Limb (tissue), 2 donors: Measurements from ENCODE around the gene PRDM15.

ENCODE experiments used
- DNase-seq, 2 donors: peaks; one replicate each; pipeline ENCODE4 v3.0.0-alpha.2; 2016; ENCODE audit errors: extremely low spot score in 2 of 2

PRDM15 gene

DNA sequence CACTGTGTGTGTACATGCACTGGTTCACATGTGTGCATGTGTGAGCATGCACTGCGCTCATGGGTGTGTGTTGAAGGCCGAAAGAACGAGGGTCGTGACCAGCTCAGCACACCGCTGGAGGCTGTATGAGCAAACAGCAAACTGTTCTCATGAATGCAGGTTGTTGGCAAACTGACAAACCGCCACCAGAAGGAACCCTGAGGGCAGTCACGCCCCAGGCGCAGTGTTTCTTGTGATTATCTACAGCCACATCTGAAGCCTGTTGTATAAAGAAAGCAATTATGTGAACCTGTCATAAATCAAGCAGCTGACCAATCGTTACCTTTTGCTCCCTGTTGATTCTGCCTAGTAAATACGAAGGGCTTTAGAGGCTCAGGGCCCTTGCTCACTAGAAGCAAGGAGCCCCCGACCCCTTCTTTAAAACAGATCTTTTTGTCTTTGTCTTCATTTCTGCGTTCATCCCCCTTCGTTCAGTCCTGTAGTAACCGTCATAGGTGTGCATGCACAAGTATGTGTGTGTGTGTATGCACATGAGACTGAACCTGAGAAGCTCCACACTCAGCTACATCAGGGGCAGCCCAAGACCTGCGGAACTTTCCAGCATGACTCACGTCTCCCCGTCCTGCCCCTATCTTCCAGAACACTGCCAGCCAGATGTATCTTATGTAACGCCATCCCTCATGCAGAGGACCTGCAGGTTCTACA, 95.5 kb downstream of the PRDM15 start:
- no peak for DNase-seq

DNA sequence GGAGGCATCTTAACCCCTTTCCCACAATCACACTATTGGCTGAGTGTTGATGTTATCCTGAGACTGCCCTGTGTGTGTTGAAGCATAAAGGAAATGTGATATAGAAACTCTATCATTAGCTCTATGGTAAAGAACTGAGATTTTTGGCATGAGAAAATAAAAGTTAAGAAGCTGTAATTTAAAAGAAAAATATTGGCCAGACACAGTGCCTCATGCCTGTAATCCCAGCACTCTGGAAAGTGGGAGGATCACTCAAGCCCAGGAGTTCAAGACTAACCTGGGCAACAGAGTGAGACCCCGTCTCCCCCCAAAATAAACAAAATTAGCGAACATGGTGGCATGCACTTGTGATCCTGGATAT, 98.1 kb downstream of the PRDM15 start:
- DNase-seq = no peak

DNA sequence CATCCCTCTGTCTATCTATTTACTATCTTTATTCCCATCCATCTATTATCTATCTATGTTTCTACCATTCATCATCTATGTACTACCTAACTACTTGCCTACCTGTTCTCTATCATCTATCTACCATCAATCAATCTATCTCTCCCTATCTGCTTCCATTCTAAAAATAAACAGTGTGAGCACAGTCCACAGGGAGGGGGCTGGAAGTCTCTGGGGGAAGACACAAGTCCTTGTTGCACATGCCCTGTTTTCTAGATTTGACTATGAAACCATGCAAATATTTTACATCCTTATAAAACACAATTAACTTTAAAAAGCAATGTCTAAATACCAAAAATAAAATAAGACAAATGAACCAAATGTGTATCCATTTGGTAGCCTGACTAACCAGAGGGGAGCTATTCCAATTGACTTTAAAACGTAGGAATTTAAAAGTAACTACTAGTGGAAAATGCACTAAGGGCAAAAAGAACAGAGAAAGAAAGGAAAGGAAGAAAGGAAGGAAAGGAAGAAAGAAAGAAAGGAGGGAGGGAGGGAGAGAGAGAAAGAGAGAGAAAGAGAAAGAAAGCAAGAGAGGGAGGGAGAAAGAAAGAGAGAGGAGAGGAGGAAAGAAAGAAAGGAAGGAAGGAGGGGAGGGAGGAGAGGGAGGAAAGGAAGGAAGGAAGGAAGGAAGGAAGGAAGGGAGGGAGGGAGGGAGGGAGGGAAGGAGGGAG, 98.7 kb downstream of the PRDM15 start:
- DNase-seq = no peak

DNA sequence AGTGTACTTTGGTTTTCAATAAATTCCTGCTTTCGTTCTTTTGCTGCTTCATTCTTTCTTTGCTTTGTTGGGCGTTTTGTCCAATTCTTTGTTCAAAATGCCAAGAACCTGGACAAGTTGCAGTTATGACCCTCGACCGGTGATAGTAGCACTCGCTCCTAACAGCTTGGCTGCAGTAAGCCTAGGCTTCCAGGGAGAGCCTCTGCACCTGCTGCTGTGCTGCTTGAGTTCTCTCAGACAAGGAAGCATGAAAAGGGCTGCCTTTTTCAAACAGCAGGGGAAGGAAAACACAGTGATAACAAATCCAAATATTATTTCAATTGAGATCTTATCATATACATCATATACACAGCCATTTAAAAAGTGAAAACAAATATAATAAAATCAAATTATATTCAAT, 99.5 kb downstream of the PRDM15 start:
- no peak for DNase-seq

DNA sequence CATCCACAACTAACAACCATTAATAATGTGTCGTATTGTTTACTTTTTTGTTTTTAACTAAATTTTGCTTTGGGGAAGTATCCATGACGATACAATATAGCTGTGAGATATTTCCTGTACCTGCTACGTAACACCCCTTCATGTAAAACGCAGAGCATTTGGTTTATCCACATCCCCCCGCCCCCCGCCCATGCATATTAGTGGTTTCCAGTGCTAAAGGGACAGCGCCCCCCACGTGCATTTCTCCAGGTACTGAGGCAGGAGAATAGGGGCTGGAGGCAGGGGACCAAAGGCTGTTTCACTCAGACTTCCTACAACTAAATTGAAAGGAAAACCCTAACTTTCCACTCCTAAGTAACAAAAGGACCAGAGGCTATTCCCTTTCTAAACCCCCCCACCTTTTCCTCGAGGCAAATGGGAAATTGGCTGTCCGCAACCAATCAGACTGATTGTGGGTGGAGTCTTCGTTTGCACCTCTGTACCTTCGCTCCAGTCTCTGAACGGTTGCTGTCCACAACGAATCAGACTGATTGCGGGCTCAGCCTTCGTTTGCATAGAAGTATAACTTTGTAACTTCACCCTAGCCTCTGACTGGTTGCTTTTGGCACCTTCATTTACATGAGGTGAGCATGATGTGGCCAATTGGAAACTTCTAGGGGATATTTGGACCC, 100.1 kb downstream of the PRDM15 start:
- DNase-seq = no peak

DNA sequence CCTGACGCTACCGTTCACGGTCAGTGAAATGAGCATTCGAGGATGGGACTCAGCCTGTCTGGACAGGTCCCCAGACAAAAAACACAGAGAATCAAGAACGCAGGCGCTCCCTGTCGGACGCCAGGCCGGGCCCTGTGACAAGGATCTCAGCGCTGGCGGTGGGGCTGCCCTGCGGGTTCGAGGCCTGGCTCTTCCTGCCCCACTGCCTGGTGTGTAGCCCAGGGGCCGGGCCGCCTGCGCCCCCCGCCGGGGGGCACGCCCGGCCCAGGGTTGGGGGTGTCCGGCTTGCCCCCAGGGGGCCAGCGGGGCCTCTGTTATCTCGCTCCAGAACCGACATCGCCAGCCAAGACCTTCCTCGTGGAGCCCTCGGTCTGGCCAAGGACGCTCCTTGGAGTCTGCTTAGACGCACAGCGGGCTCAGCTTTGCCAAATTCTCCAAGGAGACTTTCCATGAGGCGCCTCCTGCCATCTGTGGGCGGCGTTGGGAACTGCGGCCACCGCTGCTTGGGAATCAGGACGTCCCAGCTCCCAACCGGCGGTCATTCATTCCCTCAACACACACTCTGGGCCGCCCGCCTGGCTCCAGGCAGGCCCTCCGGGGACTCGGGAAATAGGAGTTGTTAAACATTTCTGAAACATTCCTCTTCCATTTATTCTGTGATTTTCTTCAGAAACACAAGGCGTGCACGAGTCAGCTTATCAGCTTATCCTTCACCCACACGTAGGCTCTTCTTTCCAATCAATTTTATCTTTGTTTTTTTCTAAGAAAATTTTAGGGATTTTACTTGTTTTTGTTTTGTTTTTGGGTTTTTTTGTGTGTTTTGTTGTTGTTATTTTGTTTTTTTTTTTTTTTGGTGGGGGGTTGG, 101.0 kb downstream of the PRDM15 start:
- DNase-seq = peak; percentile 85 to 90

DNA sequence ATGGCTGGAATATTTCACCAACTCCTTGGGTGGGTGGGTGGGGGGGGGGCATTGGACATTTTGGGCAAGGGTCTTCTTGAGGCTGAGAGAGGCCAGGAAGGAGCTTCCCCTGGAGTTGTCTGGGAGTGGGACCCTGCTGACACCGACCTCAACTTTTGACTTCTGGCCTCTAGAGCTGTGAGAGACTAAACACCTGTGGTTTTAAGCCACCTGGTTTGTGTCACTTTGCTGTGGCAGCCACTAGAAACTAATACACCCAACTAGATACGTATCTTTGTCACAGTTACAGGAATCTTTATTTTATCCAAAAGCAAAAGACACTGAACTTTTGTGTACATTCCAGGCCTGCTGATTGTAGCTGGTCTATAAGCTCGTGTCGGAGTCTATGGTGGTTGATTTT, 102.4 kb downstream of the PRDM15 start:
- no peak for DNase-seq

DNA sequence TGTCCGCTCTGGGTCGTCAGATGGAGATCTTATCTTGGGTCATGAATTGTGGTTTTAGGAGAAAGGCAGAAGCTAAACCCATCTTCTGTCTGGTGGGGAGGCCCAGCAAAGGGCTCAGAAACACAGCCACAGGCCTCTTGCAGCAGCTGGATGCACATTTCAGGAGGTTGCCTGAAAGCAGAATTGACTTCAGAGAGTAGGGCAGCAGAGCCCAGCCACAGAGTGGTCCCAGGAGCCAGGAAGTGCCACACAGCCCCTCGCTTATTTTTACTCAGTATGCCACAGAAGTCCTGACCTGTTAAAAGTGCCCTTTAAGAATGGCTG, 104.0 kb downstream of the PRDM15 start:
- DNase-seq = no peak

DNA sequence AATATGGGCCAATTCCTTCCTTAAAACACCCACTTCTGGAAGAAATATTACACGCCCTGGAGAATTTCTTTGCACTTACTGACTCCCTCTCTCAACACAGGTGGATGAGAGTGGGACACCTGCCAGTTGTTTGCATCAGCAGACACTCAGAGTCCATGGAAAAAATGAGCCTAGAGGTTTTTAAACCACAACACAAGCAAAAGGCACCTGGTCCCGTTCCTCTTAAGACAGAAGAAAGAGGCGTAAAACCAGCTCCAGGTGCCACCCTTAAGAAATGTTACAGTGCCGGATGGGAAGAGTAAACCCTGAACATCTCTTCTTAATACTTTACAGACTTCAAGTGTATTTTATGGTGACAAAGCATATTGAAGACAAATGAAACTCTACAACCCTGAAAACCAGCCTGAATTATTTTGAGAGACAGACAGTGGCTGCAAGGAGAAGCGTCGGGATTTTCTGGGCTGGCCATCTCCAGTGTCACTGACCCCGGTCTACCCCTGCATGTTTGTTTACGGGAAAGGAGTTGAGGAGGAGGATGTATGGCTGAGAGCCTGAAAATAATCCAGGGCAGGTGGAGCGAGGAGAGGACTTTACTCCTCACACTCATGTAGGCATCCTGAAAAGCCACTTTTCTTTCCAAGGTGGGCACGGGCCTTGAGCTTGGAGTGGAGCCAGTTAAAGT, 104.5 kb downstream of the PRDM15 start:
- no peak for DNase-seq

DNA sequence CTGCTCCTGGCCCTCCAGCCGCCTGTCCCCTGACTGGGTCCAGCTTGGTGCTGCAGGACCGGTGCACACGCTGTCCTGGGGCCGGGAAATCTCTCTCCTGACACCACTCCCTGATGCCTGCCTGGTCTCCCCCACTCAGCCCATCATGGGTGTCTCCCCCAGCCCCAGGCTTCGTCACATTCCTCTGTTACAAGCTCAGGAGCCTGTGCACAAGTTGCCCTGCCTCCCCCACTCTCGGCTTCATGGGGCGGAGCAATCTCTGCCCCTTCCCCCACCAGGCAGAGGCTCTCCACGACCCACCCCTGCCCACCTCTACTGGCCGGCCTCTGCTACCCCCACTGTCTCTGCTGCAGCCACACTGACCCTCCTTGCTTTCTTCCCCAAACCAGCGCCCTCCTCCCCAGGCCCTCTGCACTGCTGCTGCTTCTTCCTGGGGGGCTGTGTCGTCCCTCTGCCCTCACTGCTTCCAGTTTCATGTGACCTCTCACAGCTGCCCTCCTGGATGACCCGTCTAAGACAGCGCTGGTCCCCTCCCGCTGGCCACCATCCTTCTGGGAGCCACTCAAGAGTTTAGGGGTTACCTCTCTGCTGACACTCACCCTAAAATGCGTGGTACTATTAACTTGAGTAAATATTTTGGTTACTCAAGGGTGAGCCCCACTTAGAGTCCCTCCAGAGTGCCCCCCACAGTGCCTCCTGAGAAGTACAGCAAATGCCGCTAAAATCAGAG, 106.6 kb downstream of the PRDM15 start:
- no peak for DNase-seq

DNA sequence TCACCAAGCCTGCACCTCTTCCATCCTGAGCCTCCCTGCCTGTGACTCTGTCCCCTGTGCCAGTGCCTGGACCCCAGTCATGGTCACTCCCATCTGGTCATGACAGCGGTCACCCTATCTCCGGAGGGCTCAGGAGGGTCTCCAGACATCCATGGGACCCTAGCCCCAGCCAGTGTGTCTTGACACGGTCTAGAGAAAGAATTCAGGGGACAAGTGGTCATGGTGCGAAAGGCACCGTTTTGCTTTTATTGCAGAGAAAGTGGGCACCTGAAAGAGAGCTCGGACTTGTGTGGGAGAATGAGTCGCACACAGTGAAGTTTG, 107.6 kb downstream of the PRDM15 start:
- DNase-seq = no peak

DNA sequence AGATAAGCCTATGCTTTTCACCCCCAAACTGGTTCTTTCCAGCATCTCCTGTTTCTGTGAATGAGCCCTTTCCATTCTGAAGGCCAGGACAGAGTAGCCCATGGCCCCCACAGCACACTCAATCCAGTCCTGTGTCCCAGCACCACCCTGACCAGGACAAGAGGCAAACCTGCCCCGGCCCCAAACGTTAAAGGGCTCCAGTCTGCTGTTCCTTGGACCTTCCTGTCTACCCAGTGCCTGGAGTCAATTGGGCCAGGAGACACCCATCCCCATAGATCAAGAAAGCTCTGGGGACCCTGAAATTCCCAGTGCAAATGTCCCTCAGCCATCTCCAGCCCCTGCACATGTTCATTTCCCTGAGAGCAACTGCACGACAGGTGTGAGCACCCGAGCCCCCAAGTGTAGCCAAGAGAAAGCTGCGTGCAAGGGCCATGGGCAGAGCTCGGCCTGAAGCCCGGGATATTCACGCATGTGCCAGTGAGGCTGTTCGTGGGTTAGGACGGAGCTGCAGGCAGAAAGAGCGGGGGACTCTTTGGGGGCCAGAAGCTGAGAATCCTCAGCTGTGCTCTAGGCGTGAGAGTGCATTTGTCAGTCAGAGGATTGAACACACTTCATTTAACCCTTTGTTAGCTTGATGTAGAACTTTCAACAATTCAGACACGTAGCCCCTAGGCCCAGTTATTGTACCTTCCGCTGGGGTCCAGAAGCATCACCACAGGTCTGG, 108.1 kb downstream of the PRDM15 start:
- peak in 1 of 2 donors; percentile 22 for DNase-seq

DNA sequence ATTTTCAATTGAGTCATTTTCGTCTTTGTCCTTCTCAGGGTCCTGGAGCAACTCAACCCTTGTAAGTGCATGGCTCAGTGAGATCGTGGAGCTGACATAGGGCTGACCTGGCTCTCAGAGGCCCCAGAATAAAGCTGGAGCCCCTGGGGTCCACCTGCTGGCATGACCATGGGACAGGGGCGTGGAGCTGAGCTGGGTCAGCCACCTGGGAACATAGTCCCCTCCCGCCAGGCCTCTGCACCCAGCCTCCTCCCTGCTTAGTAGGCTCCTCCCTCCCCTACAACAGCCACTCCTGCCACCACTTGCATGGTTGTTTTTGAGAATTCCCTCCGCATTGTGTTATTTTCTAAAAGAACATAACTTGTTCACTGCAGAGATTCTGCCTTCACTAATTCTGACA, 109.2 kb downstream of the PRDM15 start:
- no peak for DNase-seq

DNA sequence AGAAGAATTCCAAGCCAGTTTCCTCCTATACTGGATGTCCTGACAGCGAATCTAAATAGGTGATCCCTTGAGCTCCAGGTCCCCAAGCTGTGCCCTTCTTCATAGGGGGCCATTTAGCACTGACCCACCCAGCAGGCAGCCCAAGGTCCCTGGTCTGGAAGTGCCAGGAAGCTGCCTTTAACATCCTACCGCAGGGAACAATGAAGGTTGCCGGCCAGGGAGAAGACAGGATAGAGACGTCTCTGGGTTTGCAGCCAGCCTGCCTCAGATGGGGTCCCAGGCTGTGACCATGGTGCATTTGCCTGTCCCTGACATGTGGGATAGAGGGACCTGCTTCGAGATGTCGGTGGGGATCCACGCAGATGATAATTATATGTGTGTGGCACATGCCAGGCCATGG, 109.6 kb downstream of the PRDM15 start:
- DNase-seq = no peak

DNA sequence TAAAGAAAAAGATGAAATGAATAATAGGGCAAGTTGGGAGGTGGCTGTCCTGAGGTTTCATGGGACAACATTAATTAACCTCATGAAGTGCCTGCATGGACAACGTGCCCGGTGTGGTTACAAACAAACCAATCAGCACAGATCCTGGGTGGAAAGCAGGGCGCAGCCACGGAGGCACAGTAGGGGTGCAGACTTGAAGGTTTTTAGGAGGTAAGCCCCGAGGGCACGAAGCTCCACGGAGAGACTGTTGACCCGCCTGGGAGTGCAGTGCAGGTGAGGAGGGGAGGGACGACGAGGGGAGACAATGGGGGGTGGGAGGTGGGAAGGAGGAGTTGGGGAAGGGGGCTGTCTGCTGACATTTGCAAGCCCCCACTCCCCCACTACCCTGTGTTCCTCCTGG, 110.0 kb downstream of the PRDM15 start:
- DNase-seq = no peak

DNA sequence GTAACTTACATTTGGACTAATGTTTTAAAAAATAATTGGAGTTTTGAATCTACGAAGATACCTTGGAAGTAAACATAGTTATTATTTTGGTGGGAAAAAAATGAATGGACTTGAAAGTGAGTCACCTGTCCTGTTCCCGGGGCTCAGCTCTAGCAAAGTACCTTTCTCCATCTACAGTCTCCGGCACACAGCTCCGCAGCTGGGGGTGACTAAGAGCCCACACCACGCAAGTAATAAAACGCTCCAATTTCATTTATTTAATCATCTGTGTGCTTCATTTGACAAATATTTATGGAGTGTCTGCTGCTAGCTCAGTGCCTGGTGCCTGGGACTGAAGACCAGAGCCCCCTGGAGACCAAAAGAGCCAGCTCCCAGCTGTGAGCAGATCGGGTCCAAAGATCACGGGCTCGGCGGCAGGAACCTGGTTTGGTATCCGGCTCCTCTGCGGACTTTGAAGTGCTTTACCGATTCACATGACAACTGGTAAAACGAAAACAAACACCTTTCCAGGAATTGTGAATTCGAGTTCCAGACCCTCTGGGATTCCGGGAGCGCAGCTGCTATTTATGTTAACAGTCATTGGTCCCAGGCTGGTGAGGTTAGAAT, 110.6 kb downstream of the PRDM15 start:
- peak; percentile 38 to 64 for DNase-seq

DNA sequence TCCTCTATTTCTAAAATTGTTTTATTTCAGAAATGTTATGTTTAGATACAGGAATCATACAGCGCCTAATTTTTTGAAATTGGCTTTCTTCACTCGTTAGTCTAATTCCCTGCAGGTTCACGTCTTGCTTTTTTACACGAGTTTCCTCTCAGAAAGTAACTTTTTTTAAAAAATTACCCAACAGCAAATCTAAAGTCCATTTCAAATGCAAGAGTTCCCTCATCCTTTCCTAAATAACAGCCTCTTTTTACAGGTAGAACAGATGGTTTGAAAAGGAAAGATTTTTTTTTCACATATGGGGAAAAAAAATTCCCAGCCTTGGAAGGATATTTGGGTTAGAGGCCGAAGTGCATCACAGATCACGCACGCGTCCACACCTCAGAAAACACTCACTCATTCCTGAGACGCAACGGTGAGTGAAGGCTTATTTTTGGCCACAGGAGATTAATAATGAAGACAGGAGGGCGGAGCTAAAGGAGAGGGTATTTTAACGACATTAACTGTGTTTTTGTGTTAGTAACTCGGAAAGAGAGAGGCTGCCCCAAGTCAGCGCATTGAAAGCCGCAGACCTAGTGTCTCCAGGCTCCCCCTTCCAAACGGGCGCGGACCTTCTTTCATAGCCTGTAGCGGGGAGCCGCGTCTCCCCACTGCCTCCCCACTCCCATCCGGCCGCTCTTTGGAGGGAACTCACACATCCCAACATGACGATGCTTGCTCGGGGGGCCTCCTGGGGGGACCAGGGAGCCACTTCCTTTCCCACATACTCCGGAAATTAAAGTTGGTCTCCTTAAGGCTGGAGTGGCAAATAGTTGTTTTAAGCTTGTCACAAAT, 111.3 kb downstream of the PRDM15 start:
- DNase-seq = peak in 1 of 2 donors; percentile 67

DNA sequence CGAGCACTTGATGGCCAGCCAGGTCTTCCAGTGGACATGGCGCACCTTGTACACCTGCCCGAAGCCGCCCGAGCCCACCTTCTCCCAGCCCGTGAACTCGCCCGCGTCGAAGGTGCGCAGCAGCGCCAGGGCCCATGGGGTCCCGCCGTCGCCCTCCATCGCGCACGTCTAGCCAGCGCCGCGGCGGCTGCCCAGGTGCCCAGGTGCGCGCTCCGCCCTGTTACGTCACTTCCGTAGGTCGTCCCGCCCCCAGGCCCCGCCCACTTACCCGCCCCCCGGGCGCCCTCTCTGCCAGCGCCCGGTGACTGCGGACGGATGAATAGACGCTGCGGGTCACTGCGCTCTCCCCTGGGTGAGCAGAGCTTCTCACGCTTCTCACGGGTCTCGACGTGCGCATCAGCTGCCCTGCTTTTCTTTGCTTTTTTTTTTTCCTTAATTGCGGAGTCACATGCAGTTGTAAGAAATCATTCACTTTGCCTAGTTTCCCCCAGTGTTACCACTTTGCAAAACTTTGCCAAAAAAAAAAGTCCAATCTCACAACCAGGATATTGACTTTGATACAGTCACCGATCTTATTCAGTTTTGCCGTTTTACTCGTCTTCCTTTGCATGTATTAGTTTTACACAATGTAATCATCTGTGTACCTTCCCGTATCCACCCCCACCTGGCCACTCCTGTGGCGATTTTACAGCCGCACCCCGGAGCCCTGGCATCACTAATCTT, 112.1 kb downstream of the PRDM15 start, which contains the start of gene RIPK4:
Gene RIPK4, minus strand, starts transcription at position 170 of the 723 bp plus-strand sequence. Its CDS starts 11 bp downstream, at position 159.
- DNase-seq = peak in 1 of 2 donors; percentile 75
